ENCODE results near the gene TRPV4.

The TRPV4 gene

GRCh38 chr12:109827566-109828550 lies 5.3 kb downstream of the TRPV4 start:
- peak; percentile 10 for DNase-seq

GRCh38 chr12:109827080-109827479 lies 6.1 kb downstream of the TRPV4 start:
- no peak for DNase-seq

- DNase-seq: no peak
These were observed 8.5 kb downstream of the TRPV4 start for GRCh38 chr12:109824731-109825130.

- no peak for DNase-seq
These were observed 10.2 kb downstream of the TRPV4 start for GRCh38 chr12:109822951-109823411.

GRCh38 chr12:109822416-109822815 lies 10.8 kb downstream of the TRPV4 start:
- DNase-seq: no peak

GRCh38 chr12:109821968-109822367 lies 11.2 kb downstream of the TRPV4 start:
- no peak for DNase-seq

- no peak for DNase-seq
These were observed 12.3 kb downstream of the TRPV4 start for GRCh38 chr12:109820816-109821381.

- no peak for DNase-seq
These were observed 14.2 kb downstream of the TRPV4 start for GRCh38 chr12:109818905-109819500.

- DNase-seq: no peak
These were observed 14.9 kb downstream of the TRPV4 start for GRCh38 chr12:109818253-109818652.

GRCh38 chr12:109817627-109818231 lies 15.5 kb downstream of the TRPV4 start:
- no peak for DNase-seq

- no peak for DNase-seq
These were observed 16.3 kb downstream of the TRPV4 start for GRCh38 chr12:109816870-109817269.

GRCh38 chr12:109815757-109816617 lies 17.2 kb downstream of the TRPV4 start:
- DNase-seq: no peak

GRCh38 chr12:109815225-109815624 lies 18.0 kb downstream of the TRPV4 start:
- no peak for DNase-seq

- no peak for DNase-seq
These were observed 18.5 kb downstream of the TRPV4 start for GRCh38 chr12:109814600-109815150.

- no peak for DNase-seq
These were observed 19.3 kb downstream of the TRPV4 start for GRCh38 chr12:109813810-109814416.

- no peak for DNase-seq
These were observed 21.6 kb downstream of the TRPV4 start for GRCh38 chr12:109811624-109811995.

- DNase-seq: no peak
These were observed 22.1 kb downstream of the TRPV4 start for GRCh38 chr12:109810954-109811623.

- no peak for DNase-seq
These were observed 24.1 kb downstream of the TRPV4 start for GRCh38 chr12:109808876-109809646.

GRCh38 chr12:109807954-109808643 lies 25.1 kb downstream of the TRPV4 start:
- no peak for DNase-seq
